Measurements from ENCODE around the gene HIVEP3.

HIVEP3 gene

DNA sequence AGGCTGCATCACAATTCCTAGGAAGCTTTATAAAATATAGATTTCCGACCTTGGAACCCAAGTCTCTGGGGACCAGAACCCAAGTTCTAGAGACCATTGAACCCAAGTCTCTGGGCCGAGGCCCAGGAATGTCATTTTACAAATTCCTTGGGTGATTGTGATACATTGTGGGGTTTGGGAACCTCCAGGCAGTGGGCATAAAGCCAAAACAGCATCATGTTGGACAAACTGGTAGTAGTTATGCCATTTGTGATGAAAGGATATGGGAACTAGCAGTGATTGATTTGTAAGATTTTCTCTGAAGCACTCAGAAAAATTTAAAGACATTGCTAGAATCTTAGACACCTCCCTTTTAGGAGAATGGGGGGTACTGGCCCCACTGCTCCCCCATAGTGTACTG, 160.2 kb downstream of the HIVEP3 start:
- no peak for TF ChIP-seq CTCF (IDR thresholded peaks at IDR 0.05; ENCODE audit: insufficient read depth, low read depth, low read length, missing control alignments)
- no peak overlapping the region for H3K4me3 ChIP-seq (ENCODE audit: low read depth, low read length)
- DNase-seq (ENCODE audit: low read depth), result no peak

- peak; percentile 51 for DNase-seq (ENCODE audit: low read depth)
- H3K4me3 ChIP-seq (ENCODE audit: low read depth, low read length), result no peak overlapping the region
- peak; percentile 31 for TF ChIP-seq CTCF (IDR thresholded peaks at IDR 0.05; ENCODE audit: insufficient read depth, low read depth, low read length, missing control alignments)
Measured at GRCh38 chr1:41754540-41754939, 164.2 kb downstream of the HIVEP3 start.

DNA sequence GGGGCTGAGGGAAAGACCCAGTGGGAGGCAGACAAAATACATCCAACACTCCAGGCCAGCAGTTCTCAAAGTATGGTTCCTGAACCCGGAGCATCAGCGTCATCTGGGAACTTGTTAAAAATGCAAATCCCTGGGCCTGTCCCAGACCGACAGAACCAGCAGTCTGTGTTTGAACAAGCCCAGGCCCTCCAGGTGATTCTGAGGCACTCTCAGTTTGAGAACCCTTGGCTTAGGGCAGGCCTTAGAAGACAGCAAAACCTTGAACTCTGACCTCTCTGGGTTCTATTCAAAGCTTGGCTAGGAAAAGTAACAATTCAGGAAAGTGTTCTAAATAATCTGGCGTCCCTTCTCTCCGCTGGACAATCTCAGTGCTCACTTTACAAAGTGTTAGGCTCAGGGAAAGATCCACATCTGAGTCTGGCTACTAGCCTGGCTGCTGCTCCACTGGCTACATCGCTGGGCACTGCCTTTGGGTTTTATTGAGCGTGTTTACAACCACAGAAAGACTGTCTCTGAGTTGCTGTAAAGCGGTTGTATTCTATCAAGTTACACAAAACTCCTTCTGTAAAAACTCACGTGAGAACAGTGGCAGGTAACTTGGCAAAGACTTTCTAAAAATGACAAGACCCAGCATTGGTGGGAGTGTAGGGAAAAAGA, 166.1 kb downstream of the HIVEP3 start:
- no peak for TF ChIP-seq CTCF (IDR thresholded peaks at IDR 0.05; ENCODE audit: insufficient read depth, low read depth, low read length, missing control alignments)
- peak; percentile 73 for DNase-seq (ENCODE audit: low read depth)
- peak overlapping the region; percentile 32 for H3K4me3 ChIP-seq (ENCODE audit: low read depth, low read length)

GRCh38 chr1:41751804-41752513, 166.8 kb downstream of the HIVEP3 start:
- DNase-seq (ENCODE audit: low read depth), result peak; percentile 86
- H3K4me3 ChIP-seq (ENCODE audit: low read depth, low read length), result peak overlapping the region; percentile 32
- no peak for TF ChIP-seq CTCF (IDR thresholded peaks at IDR 0.05; ENCODE audit: insufficient read depth, low read depth, low read length, missing control alignments)

GRCh38 chr1:41749991-41750745, 168.6 kb downstream of the HIVEP3 start:
- no peak for TF ChIP-seq CTCF (IDR thresholded peaks at IDR 0.05; ENCODE audit: insufficient read depth, low read depth, low read length, missing control alignments)
- H3K4me3 ChIP-seq (ENCODE audit: low read depth, low read length), result no peak overlapping the region
- no peak for DNase-seq (ENCODE audit: low read depth)

GRCh38 chr1:41745022-41745421, 173.7 kb downstream of the HIVEP3 start:
- peak; percentile 49 for DNase-seq (ENCODE audit: low read depth)
- H3K4me3 ChIP-seq (ENCODE audit: low read depth, low read length), result no peak overlapping the region
- TF ChIP-seq CTCF (IDR thresholded peaks at IDR 0.05; ENCODE audit: insufficient read depth, low read depth, low read length, missing control alignments), result no peak

Data from GM12865 (cell line).